Psoas muscle (tissue), 8 donors: ENCODE results near the gene CENPP. TPM values are rescaled to one million over a fixed set of nuclear protein-coding genes. Genes with fewer than 3 reads are reported as not detected.

Experiments
- ATAC-seq, 4 donors: fragments of 200-7000 bp; cut with Tn5 transposase; one replicate each; pipeline ENCODE4 v1.9.1; 2020; ENCODE audit warnings: moderate library complexity in 3 of 4, mild to moderate bottlenecking in 2 of 4
- DNase-seq, 2 donors: peaks; one replicate each; pipeline ENCODE4 v3.0.0-alpha.2; 2020
- H3K27ac ChIP-seq: fragments of 200-600 bp; one replicate; pipeline ENCODE4 v1.8.0; 2022
- H3K27me3 ChIP-seq, 3 donors: fragments of 200-600 bp in 1 of 3; one replicate each; pipeline versions ENCODE4 v1.6.1 to v1.8.0; 2013 to 2022; ENCODE audit warnings: low read length in 2 of 3, mild to moderate bottlenecking in 2 of 3, moderate library complexity in 1 of 3; ENCODE audit not compliant: insufficient read depth in 3 of 3
- H3K36me3 ChIP-seq, 2 donors: fragments of 200-600 bp in 1 of 2; one replicate each; pipeline versions ENCODE4 v1.6.1 to v1.8.0; 2013 to 2022; ENCODE audit warnings: low read depth in 1 of 2, mild to moderate bottlenecking in 1 of 2, moderate library complexity in 1 of 2; ENCODE audit not compliant: insufficient read depth in 1 of 2
- H3K4me1 ChIP-seq: fragments of 200-600 bp; one replicate; pipeline ENCODE4 v1.8.0; 2022
- H3K4me3 ChIP-seq: fragments of 200-600 bp; one replicate; pipeline ENCODE4 v1.8.0; 2022; ENCODE audit warnings: mild to moderate bottlenecking
- H3K9me3 ChIP-seq: fragments of 200-600 bp; one replicate; pipeline ENCODE4 v1.8.0; 2022
- WGBS, 3 donors: extraction: QIAGEN DNeasy Blood & Tissue Kit; methylation state at CpG; one replicate each; pipeline versions ENCODE4 v1.1.6 to v1.1.7; 2013; 5-methylcytosine and 5-hydroxymethylcytosine counted together
- intact Hi-C, 2 donors: fragments of 100-400 bp; cut with DNase I; formaldehyde crosslinking; loops; one replicate each; pipeline versions ENCODE4 v1.11.0 to v1.14.2; 2022
- polyA plus RNA-seq, 3 donors: library from polyadenylated mRNA; stranded (reverse); fragments of 200-250 nt; gene quantifications; one replicate each; pipeline ENCODE4 v1.2.3, GENCODE V29; 2013
- total RNA-seq, 4 donors: library from RNA; stranded (reverse); fragmentation: NEBNext Ultra II Directional in 2 of 4; extraction: Animal tissue kit (Norgen Biotek cat#: 25700) in 2 of 4; gene quantifications; one replicate each; pipeline versions ENCODE4 v1.2.1 to v1.2.4, GENCODE V29; 2021 to 2023
- TF ChIP-seq, protein P1 (sequence below): fragments of 200-600 bp; IDR thresholded peaks from one replicate; pipeline ENCODE4 v1.8.0; 2022; ENCODE audit warnings: antibody characterized with exemption
- donor health status: healthy with polysubstance abuse.
- donor health status: DM: no; HTN: no; CAD: no; lungs with moderate emphysema.
- donor health status: Bipolar disorder and iron deficiency.
- donor health status: healthy.
- donor health status: DM: yes; HTN: yes; CAD: no.
- donor health status: DM: no; HTN: no; CAD: no.
- donor health status: DM: no; HTN: no; CAD: no.
- donor health status: DM: yes; HTN: yes; CAD: no.

The CENPP gene
- total and polyA plus RNA-seq, 7 donors = 1.8 to 15.7 (median 6.4) TPM

- no peaks in the 10 kb centered on the region for H3K36me3 ChIP-seq
- ATAC-seq (no peak), DNase-seq (no peak)
- no peaks in the 10 kb centered on the region for H3K27me3 ChIP-seq
- TF ChIP-seq, protein P1, sequence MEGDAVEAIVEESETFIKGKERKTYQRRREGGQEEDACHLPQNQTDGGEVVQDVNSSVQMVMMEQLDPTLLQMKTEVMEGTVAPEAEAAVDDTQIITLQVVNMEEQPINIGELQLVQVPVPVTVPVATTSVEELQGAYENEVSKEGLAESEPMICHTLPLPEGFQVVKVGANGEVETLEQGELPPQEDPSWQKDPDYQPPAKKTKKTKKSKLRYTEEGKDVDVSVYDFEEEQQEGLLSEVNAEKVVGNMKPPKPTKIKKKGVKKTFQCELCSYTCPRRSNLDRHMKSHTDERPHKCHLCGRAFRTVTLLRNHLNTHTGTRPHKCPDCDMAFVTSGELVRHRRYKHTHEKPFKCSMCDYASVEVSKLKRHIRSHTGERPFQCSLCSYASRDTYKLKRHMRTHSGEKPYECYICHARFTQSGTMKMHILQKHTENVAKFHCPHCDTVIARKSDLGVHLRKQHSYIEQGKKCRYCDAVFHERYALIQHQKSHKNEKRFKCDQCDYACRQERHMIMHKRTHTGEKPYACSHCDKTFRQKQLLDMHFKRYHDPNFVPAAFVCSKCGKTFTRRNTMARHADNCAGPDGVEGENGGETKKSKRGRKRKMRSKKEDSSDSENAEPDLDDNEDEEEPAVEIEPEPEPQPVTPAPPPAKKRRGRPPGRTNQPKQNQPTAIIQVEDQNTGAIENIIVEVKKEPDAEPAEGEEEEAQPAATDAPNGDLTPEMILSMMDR = no peak
- no peaks in the 10 kb centered on the region for H3K9me3 ChIP-seq
- H3K27ac ChIP-seq = no peak overlapping the region
- intact Hi-C loops = no loop called here
- H3K4me1 ChIP-seq = peaks cover 19% of the 10 kb centered on the region
- 79 to 89% (median 84%) methylated on average over 3 of the region's 3 CpGs for WGBS, 3 donors
- H3K4me3 ChIP-seq = no peak overlapping the region
Observed at GRCh38 chr9:92484563-92484962, 158.8 kb downstream of the CENPP start.

DNA sequence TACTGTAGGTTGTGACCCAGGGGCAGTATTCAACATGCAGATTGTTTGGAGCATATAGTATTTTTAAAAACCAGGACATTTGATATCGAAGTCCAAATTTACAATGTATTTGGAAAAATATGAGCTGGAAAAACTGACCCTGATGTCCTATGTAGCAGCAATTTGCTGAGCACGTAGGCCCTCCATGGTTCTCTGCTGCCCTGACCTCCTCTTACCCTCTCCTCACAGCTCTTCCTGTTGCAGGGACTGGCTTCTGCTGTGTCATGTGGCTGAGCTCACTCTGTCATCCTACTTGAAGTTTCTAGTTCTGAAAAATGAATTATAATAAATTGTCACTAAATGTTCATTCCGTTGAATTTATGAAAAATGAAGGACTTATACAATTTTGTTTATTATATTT, 160.6 kb downstream of the CENPP start:
- no peak for DNase-seq
- TF ChIP-seq, protein P1 = no peak
- ATAC-seq = no peak
- Histone ChIP-seq H3K4me1 (peaks cover under 1% of the 10 kb centered on the region), H3K36me3 (no peaks in the 10 kb centered on the region), H3K27ac (no peak overlapping the region), H3K4me3 (no peak overlapping the region), H3K27me3 (no peaks in the 10 kb centered on the region), H3K9me3 (no peaks in the 10 kb centered on the region)
- 84 to 86% (median 86%) methylated on average over 3 of the region's 3 CpGs for WGBS, 3 donors
- intact Hi-C loops = no loop called here

DNA sequence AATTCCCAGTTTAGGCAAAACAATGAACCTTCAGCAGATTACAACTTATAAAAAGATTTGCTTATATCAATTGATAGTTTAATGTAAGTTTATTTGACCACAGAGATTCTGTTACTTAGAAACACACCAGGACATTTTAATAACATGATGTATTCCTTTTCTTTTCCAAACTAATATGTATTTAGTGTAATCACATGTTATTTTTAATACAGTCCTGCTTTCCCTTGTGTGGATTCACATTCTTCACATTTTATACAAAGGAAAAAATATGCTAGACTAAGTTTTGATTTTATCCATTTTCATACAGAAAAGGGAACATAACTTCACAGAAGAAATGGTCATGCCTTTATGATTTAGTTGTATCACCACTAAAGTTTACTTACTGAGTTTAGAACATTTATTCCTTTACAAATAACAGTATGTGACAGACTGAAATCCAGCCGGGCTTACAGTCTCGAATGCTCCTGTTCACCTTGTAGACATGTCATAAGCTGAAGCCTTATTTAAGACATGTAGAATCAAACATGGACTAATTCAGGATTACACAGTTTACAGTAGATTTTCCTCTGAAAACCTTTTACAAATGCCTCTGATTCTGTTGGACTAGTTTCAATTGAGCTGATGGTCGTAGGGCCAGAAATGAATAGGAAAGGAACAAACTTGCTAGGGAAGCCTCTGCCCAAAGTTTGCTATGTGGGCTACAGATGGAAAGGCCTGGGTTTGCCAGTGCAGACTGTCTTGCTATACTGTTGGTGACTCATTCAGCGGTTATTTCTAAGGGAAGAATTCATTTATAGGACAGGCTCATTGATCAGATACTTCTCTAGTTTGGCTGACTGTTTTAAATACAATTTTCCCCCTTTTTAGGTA, 163.2 kb downstream of the CENPP start:
- no peak overlapping the region for H3K27ac ChIP-seq
- intact Hi-C loops = no loop called here

GRCh38 chr9:92492781-92493401, 167.1 kb downstream of the CENPP start:
- ATAC-seq = no peak
- H3K27ac ChIP-seq = no peak overlapping the region
- no peaks in the 10 kb centered on the region for H3K36me3 ChIP-seq
- H3K4me3 ChIP-seq = no peak overlapping the region
- no peak for DNase-seq
- 69 to 87% (median 73%) methylated on average over 3 of the region's 3 CpGs for WGBS, 3 donors
- H3K27me3 ChIP-seq = no peaks in the 10 kb centered on the region
- H3K9me3 ChIP-seq = no peaks in the 10 kb centered on the region
- H3K4me1 ChIP-seq = no peaks in the 10 kb centered on the region
- TF ChIP-seq, protein P1 = no peak
- intact Hi-C loops = no loop called here

More for the DNA sequence above, 163.2 kb downstream of the CENPP start:
- TF ChIP-seq, protein P1 = no peak
- H3K36me3 ChIP-seq = no peaks in the 10 kb centered on the region
- no peaks in the 10 kb centered on the region for H3K27me3 ChIP-seq
- no peak overlapping the region for H3K4me3 ChIP-seq
- no peaks in the 10 kb centered on the region for H3K4me1 ChIP-seq
- H3K9me3 ChIP-seq = no peaks in the 10 kb centered on the region
- WGBS, 3 donors = 33 to 54% (median 45%) methylated on average over 4 of the region's 4 CpGs
- DNase-seq (no peak), ATAC-seq (no peak)
